HG02840 (cell line): Measurements from ENCODE around the gene PHF24.

Source experiments
- ATAC-seq: cut with Tn5 transposase; IDR thresholded peaks from one replicate; pipeline ENCODE4 v1.9.1; 2021; ENCODE audit warnings: mild to moderate bottlenecking, moderate library complexity, moderate number of reproducible peaks; ENCODE audit not compliant: unreplicated experiment, low FRiP score

PHF24 gene

GRCh38 chr9:34980181-34980761 is 22.2 kb downstream of the PHF24 start:
- ATAC-seq, result no peak

DNA sequence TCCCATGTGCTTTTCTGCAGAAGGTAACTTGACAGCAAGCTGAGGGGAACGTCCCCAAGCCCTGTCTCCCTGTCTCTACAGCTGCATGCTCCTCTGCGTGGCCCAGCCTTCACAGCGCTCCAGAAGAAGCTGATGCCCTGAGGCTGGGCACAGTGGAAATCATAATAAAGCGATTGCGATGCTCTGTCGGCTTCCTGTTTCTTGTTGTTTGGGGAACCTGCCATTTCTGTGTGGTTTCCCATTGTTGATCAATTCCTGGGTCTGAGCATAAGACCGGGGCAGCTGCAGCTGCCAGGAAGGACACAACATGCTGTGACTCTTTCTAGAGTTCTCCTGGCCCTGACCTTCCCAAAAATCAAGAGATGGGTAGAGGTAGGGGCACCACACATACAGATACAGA is 24.3 kb downstream of the PHF24 start:
- no peak for ATAC-seq

- ATAC-seq, result no peak
Measured at GRCh38 chr9:34983209-34983608, 25.1 kb downstream of the PHF24 start.

DNA sequence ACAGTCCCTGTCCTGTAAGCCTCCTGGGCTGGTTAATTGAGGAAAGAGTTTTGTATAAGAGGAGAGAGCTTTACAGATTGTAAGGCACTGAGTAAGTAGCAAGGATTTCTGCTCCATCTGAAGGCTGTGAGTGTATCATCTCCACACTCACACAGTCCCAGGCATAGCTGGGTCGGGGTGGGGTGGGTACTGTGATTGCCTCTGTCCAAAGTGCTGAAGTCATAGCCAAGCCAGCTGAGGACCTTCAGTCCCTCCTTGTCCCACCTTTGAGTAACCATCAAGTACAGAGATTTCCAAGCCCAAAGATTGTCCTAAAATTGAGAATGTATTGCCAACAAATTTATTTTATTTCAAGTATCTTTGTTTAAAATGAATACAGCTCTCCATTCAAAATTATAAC is 26.0 kb downstream of the PHF24 start:
- ATAC-seq, result no peak

DNA sequence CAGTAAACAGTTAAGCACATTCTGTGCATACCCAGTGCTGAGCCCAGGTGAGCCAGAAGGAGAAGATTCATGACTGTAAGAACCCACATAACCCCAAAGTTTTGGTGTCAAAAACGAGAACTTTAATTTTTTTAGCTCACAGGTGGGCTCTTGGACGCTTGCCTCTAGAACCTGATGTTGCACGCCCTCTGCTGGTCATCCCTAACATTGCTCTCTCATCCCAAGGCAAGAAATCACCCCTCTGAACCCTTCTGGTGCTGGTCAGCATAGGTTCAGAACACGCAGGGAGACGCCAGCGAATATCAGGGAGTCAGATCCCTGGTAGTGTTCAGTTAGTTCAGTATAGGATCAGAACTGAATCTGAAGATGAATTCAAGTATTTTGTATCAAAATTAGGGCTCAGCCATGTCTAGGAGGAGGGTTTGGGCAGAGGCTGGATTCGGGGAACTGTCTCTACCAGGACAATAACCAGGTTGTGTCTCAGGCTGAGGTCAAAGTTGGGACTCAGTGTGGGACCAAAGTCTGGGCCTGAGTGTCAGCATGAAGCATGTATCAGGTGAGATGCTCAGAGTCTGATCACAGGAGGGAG is 27.3 kb downstream of the PHF24 start:
- ATAC-seq, result no peak

DNA sequence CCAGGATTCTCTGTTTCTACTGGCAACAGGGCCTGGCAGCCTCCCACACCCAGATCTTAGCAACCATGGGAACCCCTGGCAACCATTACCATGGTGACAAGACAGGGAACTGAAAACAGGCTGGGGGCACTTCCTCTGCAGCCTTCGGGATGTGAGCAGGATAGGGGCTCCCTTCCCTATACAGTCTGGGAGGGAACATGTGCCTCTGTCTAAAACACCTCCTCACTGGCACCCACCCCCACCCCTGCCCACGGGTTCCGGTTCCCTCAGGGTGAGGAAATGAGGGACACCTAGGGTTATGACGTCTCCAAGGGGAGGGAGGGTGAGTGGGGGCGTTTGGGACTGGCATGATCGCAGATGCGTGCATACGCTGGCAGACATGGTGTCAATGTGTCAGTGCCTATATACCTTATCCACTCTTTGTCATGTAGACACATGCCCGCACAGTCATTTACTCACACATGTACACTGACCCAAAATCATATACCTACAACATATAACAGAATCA is 28.5 kb downstream of the PHF24 start:
- ATAC-seq, result no peak

DNA sequence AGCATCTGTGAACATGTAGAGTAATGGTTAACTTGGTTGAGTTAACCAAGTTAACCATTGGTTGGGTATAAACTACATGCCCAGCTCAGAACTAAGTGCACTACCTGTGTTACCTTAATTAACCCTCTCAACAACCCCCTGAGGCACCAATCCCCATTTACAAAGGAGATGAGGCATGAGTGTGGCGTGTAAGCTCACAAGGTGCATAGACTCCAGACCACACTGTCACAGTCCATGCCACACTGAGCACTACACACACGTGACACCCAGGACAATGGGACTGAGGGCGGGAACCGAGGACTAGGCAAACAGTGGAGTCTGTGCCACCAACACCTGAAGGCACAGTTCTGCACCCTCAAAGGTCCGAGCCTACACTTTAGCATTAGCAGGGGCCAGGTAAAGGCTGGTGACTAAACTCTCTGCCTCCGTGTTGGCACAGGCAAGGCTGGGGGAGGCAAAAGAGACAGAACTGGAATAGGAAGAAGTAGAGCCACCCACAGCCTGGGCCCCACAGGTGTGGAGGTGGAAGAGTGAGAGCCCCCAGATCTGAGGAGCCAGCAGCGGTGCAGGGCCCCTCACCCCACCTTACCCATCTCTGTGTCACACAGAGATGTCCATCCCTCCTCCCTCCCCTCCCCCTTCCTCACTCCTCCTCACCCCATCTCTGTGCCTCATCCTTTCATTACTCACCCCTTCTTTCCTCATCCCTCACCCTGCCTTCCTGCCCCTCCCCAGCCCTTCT is 29.2 kb downstream of the PHF24 start:
- ATAC-seq, result no peak

DNA sequence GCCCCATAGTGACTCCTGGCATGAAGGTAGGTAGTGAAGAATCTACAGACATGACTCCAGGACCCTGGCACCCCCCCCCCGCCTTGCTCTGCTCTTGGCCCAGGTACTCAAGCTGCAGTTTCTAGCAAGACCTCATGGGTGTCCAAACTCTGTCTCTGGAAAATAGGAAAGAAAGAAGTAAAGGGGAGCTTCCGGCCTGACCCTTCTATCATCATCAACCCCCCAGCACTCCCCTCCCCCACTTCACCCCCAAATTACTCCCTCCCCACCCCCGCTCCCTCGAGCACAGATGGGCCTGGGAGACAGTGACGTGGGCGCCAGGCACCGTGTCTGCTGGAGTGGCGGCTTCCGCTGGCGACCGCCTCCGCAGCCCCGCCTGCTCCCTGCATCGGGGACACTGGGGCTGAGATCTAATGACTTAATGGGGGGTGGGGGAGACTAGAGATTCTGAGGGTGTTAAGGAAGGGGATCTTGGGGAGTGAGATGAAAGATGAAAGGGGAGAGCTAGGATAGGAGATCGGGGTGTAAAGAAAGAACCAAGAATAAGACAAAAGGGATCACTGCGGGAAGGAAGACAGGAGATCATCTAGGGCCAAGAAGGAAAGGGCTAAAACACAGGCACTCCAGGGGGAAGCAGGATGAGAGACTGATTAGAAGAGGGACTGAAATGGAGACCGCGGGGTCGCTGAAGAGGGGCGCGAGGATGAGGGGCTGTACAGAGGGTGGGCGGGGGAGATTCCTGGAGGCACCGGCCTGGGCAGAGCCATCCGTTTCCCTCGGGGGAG is 30.3 kb downstream of the PHF24 start:
- no peak for ATAC-seq

DNA sequence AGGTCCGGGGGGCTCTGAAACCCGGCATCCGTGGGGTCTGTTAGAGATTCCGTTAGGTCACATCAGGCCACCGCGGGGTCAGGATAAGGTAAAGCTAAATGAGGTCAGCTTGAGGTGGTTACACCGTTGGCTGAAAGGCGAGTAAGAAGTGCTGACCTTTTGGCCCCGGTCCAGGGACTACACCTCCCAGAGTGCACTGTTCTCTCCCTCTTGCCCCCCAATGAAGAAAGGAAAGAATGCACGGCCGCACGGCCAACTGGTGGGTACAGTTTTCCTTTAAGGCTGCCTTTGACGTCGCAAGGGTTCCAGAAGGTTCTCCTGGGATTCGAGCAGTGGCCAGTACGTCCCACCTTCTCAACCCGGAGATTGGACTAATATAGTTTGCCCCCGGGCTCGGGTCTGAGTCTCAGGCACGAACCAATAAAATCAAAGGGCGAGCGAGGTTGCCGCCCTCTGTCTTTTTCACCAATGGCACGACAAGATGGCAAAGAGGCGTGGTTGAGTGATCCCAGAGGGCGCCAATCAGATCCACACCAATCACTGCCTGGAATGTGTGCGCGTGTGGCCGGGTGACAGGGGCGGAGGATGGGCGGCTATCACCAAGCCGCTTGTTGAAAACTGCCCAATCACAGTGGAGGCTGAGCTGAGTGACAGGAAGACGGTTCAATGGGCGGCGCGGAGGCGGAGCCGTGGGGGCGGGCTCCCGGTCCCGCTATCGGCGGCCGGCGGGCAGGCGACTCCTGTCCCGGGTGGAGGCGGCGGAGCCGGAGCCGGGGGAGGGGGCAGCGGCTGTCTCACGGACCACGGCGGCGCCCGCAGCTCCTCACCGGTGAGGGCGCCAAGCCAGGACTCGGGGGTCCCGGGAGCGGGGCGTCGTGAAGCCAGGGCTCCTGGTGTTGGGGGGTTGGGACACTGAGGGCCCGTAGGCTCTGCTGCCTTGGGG is 31.2 kb downstream of the PHF24 start, which contains the start of gene DNAJB5:
DNAJB5 (plus strand) TSS at position 743 of the 943 bp plus-strand sequence. CDS start 886 bp downstream, outside the sequence.
- ATAC-seq, result peak; percentile 91

DNA sequence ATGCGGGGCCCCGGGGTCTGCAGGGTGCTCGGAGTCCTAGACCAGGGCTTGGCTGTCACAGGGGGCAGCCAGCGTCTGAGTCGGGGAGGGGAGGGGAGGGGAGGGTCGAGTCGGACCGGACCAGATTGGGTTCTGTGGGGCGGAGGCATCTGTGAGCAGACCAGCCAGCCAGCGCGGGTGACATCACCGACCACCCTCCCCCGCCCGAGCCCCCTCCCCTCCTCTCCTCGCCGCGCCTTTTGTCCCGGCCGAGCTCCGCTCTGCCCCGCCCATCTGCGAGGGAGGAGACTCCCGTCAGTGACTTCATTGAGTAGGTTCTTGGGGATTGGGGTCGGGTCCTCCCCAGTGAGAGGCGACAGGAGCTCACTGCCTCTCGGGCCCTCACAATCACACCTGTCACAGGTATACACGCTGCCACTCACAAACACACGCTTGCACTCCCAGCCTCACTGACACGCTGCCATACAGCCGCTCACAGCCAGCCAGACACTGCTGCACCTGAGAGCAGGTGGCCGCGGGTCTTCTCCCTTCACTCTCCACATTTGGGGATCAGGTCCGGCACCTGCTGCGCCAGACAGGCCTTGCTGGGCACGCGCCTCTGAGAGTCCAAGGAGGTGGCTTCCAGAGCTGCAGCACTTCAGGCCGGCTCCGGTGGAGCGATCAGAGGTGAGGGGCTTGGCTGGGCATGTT is 32.0 kb downstream of the PHF24 start:
- ATAC-seq, result no peak

DNA sequence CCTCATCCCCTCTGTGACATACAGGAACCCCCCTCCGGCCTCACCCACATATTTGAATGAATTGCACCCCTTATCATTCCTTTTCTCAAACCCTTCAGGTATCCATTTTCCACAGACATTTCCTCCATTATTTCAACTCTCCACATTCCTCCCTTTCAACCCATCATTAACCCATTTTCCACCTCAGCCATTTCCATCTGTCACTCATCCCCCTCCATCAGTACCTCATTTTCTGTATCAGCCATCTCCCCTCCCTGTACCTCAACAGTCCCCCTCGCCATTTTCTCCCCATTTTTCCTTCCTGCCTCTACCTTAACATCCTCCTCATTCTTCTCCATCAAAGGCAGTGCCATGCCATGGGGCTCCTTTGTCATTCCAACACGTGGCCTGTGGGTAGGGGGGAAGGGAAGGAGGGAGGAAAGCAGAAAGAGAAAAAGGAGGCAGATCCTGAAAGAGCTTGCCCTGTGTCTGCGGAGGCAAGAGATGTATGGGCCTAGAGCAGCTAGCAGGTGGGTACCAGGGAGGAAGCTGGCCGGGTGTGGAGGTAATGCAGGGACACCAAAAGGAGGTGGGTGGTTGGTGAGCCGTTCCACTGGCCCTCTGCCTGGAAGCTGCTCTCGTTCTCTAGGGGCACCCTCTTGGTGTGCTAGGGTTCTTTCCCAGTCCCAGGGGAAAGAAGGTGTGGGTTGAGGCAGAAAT is 33.0 kb downstream of the PHF24 start:
- ATAC-seq, result no peak

DNA sequence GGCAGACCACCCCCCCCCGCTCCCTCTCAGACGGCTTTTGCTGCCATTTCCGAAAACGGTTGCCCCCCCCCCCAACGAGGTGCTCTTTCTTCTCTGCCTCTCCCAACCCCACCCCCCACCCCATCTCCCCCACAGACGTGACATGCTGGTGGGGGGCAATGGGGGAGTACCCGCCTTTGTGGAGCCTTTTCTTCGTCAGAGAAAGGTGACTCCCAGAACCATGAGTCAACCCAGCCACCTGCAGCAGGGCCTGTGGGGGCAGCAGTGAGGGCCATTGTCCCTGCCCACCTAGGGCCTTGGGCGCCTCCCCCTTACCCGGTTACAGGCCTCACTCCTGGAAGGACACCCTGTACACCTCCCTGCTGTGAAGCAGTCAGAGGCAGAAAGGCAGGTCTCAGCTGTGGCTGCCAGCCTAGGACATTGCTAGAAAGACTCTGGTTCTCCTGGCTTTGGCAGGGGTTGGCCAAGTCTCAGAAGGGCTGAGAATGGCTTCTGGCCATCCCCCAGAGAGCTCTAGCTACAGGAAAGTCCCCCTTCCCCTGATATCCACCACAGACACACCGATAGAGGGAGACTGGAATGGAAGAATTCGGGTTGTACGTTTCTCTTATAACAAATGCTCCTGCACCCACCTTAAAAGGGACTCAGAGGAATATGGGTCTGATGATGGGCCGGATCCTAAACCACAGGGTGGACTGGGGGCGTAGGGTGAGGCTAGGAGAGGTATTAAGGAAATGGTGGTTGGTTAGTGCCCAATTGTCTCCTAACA is 33.7 kb downstream of the PHF24 start:
- ATAC-seq, result no peak

- no peak for ATAC-seq
Measured at GRCh38 chr9:34992376-34992951, 34.4 kb downstream of the PHF24 start.

- ATAC-seq, result no peak
Measured at GRCh38 chr9:34993502-34994259, 35.6 kb downstream of the PHF24 start.

DNA sequence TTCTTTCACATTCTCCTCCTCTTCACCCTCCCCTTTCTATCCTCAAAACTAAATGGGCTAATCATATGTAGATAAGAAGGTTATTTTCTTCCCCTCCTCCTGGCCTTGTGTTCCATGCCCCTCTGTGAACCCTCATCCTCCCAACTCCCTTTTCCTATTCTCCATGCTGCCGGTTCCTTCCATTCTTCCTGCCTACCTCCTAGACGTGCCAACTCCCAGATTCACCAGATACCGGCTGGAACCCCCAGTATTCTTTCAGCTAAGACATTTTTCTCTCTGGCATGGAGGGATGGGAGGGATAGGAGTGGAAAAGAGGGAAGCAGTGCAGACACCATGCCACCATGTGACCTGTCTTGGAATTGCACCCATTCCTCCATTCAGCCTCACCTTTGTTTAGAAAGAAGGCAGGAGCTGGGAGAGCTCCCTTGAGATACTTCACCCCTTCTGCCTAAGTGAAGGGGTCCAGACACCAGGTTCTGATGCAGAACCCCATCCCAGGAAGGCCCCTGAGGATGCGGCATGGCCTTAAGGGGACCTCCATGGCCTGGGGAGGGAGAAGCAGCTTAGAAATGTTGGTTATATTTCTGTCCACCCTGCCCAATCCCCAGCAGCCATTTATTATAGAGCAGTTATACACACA is 36.3 kb downstream of the PHF24 start:
- ATAC-seq, result no peak

GRCh38 chr9:34994900-34995669 is 37.0 kb downstream of the PHF24 start:
- ATAC-seq, result no peak
